Left renal pelvis (tissue), 4 donors: ENCODE data around the gene NEDD9. TPM values are rescaled to one million over a fixed set of nuclear protein-coding genes. Genes with fewer than 3 reads are reported as not detected.

Source experiments
- DNase-seq, 4 donors: peaks; one replicate each; pipeline ENCODE4 v3.0.0-alpha.2; 2013; ENCODE audit warnings: low read depth in 4 of 4, low spot score in 3 of 4
- polyA plus RNA-seq, 4 donors: library from polyadenylated mRNA; unstranded; fragments of 120-200 nt; gene quantifications; one replicate each; pipeline ENCODE4 v1.2.1, GENCODE V29; 2013; ENCODE audit not compliant: insufficient read length in 4 of 4

Gene NEDD9
- polyA plus RNA-seq, 4 donors: 27.5 to 74.7 (median 68.8) TPM

- no peak for DNase-seq
Observed at GRCh38 chr6:11149551-11149950, 82.9 kb downstream of the NEDD9 start.

- DNase-seq: no peak
Observed at GRCh38 chr6:11146117-11146826, 86.2 kb downstream of the NEDD9 start.

- DNase-seq: peak; percentile 36 to 55 (median 52)
Observed at GRCh38 chr6:11144393-11144851, 88.0 kb downstream of the NEDD9 start.

DNA sequence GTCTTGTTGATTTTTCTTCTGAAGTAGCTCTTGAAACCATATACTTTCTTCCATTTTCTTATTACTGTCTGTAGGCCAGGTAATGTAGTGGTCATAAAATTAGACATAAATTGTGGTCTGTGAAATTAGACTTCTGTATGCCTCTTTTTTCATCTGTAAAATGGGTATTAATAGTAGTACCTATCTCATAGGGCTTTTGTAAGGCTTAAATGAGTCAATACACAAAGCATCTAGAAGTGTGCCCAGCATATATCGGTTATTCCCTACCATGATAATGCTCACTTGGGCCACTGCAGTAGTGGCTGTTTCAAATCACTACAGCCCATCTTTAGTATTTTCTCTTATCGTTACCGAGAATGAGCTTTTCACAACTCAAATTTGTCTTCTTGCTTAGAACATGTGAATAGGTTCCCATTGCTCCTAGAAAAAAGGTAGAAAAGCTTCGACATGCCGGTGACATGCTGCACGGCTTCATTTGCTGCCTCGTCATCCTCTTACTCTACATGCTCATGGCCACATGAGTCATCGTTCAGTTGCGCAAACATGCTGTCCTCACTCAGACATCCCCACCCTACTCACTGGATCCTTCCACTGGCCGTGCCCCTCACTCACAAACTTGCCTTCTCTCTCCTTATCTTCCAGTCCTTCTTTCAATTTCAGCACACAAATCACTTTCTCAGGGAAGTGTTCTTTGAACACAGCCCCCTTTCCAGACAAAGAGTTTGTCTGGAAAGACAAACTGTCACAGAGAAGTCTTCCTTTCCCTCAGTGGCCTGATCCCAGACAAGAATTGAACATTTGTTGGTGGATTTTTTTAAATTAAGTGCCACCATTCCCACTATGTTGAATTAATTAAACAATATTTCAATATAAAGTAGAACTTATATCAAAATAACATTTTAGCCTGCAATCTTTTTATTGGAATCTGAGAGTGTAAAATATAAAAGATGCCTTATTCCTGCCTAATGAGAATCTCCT, 88.8 kb downstream of the NEDD9 start:
- no peak for DNase-seq

GRCh38 chr6:11142296-11143027, 90.0 kb downstream of the NEDD9 start:
- no peak for DNase-seq

DNA sequence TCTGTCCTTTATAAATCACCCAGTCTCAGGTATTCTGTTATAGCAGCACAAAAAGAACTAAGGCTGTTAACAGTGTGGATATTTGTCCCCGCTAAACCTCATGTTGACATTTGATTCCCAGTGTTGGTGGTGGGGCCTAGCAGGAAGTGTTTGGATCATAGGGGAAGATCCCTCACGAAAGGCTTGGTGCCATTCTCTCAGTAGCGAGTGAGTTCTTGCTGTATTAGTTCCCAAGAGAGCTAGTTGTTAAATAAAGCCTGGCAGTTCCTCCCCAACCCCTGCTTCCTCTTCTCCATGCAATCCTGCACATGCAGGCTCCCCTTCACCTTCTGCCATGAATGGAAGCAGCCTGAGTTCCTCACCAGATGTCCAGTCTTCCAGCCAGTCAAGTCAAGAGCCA, 91.2 kb downstream of the NEDD9 start:
- no peak for DNase-seq

DNA sequence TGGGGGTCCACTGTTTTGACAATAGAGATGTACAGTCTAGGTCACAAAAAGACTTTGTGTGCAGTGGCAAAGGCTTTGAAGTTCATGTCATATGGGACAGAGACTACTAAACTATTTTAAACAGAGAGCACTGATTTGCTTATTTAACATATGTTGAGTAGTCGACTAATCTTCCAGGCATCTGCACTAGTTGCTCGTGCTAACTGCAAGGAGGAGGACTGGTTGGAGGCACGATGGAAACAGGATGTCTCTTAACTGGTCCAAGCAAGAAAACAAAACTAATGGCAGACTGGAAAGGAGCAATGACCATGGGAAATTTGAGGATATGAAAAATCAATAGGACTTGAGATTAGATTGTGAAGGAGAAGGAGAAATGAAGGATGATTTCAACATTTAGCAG, 92.4 kb downstream of the NEDD9 start:
- no peak for DNase-seq

DNA sequence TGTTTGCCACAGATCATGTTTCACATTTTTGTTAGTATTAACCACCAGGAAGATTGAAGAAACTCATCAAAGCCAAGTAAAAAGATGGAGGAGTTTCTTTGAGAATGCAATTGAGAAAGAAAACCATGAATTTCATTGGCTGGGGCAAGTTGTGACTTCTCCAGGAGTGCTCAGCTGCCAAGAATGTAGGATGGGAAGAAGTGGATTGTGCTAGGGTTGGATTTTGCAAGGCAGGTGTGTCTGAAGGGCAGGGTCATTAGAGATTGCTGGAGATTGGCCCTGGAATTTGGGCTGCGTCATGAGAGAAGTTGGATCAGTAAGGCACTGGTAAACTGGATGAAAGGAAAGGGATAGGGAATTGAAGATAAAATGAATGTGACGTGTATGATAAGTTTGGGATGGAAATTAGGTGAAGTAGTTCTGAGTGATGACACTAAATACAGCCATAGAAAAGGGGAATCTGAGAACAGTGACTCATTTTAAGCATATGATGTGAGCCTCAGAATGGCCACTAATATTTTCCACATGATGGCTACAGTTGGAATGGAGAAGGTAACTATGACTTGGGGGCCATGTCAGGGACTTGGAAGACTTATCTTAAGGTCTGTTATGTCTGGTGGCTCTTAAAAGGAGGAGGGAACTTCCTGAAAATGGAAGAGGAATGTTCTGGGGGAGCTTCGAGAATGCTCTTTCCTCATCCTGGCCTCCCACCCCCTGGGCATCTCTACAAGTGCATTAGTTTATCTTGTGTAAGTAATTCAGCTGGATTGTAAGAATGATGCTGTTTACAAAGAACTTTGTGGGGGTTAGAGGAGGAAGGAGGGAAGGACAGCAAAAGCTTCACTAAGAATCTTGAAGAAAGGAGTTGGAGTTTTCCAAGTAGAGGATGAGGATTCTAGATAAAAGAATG, 93.2 kb downstream of the NEDD9 start:
- no peak for DNase-seq

DNA sequence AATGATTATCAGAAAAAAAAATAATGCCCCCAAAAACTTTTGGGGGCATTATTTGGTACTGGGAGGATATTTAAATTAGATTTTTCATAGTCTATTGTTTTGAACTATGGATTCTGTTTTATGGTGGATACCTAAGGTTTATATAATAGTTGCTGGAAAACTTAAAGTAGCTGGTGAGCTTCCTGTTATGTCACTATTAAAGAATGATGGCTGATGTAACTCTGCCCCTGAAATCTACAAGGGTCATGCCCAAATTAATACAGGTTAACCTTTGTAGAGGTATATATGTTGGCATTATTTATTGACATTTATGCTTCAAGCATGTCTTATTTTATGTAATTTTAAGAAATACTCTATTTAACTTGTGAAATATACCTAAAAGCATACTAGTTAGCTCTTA, 95.7 kb downstream of the NEDD9 start:
- no peak for DNase-seq

Other genes with a start within 250 kb of the NEDD9 start
- gene ELOVL2, start 188.4 kb downstream of the NEDD9 start, polyA plus RNA-seq: 10 to 100 TPM in 2 of 4 donors, 1 to 10 TPM in 2; 4.8 to 10.6 (median 10.0) TPM
- gene SMIM13, start 138.8 kb downstream of the NEDD9 start, polyA plus RNA-seq: 10 to 100 TPM; 16.6 to 21.6 (median 18.8) TPM
- gene ERVFRD-1, start 120.9 kb downstream of the NEDD9 start, polyA plus RNA-seq: under 1 TPM in 3 of 4 donors, not detected in 1; 0.12 to 0.33 (median 0.24) TPM